Parathyroid adenoma (tissue), 2 donors: Measurements from ENCODE around the gene TSPOAP1.

Experiments
- H2AFZ ChIP-seq: fragments of 300-600 bp; sonication (generic); one replicate; pipeline ENCODE4 v1.7.0; 2017; ENCODE audit warnings: antibody characterized with exemption, mild to moderate bottlenecking
- H3K27ac ChIP-seq: fragments of 300-600 bp; sonication (generic); one replicate; pipeline ENCODE4 v1.7.0; 2017
- H3K27me3 ChIP-seq: fragments of 300-600 bp; sonication (generic); one replicate; pipeline ENCODE4 v1.7.0; 2017; ENCODE audit warnings: low read length; ENCODE audit not compliant: control insufficient read depth, insufficient read depth
- H3K36me3 ChIP-seq: fragments of 300-600 bp; sonication (generic); one replicate; pipeline ENCODE4 v1.7.0; 2017; ENCODE audit warnings: low read length; ENCODE audit not compliant: control insufficient read depth, insufficient read depth
- H3K4me1 ChIP-seq: fragments of 300-600 bp; sonication (generic); one replicate; pipeline ENCODE4 v1.7.0; 2017; ENCODE audit warnings: control low read depth
- H3K4me2 ChIP-seq: fragments of 300-600 bp; sonication (generic); one replicate; pipeline ENCODE4 v1.7.0; 2017; ENCODE audit warnings: low read length
- H3K4me3 ChIP-seq: fragments of 300-600 bp; sonication (generic); one replicate; pipeline ENCODE4 v1.7.0; 2017; ENCODE audit warnings: low read depth, low read length
- H3K79me2 ChIP-seq: fragments of 300-600 bp; sonication (generic); one replicate; pipeline ENCODE4 v1.7.0; 2017; ENCODE audit warnings: control low read depth
- H3K9ac ChIP-seq: fragments of 300-600 bp; sonication (generic); one replicate; pipeline ENCODE4 v1.7.0; 2017; ENCODE audit warnings: mild to moderate bottlenecking
- H3K9me3 ChIP-seq: fragments of 300-600 bp; sonication (generic); one replicate; pipeline ENCODE4 v1.7.0; 2017; ENCODE audit warnings: low read length; ENCODE audit not compliant: control insufficient read depth
- TF ChIP-seq, protein P1 (sequence below): fragments of 300-600 bp; sonication (generic); IDR thresholded peaks from one replicate; pipeline ENCODE4 v1.7.0; 2017; ENCODE audit warnings: antibody characterized with exemption, mild to moderate bottlenecking
- donor health status: primary hyperparathyroidism.

The TSPOAP1 gene

DNA sequence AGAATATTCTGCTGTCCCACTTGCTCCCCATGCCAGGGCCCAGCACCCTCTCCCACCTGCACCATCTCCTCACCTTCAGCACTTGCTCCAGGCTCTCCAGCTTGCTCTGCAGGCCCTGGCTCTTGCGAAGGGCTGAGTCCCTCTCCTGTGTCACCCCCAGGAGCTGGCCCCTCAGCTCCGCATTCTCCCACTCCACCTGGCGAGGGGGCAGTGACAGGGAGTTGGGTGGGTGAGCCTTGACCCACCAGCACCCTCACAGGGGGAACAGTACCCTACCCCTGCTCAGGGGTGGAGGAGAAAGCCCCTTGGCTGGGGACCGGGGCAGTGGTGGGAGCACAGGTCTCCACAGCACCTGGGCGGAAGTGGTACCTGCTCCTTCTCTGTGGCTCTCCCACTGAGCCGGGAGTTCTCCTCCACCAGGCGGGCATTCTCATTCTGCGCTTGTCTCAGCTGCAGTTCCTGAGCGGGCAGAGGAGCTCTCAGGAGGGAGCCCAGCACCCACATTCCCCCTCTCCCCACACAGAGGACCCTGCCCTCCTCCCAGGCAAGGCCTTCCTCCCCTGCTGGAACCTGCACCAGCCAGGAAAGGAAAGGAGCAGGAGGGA, 5.9 kb downstream of the TSPOAP1 start:
- no peaks in the 10 kb centered on the region for H3K9me3 ChIP-seq
- no peak overlapping the region for H3K27ac ChIP-seq
- no peaks in the 10 kb centered on the region for H3K36me3 ChIP-seq
- no peaks in the 10 kb centered on the region for H3K79me2 ChIP-seq
- H3K4me1 ChIP-seq = peaks cover 9% of the 10 kb centered on the region
- no peaks in the 10 kb centered on the region for H3K27me3 ChIP-seq
- H3K4me3 ChIP-seq = no peak overlapping the region
- H3K9ac ChIP-seq = no peak overlapping the region
- TF ChIP-seq, protein P1, sequence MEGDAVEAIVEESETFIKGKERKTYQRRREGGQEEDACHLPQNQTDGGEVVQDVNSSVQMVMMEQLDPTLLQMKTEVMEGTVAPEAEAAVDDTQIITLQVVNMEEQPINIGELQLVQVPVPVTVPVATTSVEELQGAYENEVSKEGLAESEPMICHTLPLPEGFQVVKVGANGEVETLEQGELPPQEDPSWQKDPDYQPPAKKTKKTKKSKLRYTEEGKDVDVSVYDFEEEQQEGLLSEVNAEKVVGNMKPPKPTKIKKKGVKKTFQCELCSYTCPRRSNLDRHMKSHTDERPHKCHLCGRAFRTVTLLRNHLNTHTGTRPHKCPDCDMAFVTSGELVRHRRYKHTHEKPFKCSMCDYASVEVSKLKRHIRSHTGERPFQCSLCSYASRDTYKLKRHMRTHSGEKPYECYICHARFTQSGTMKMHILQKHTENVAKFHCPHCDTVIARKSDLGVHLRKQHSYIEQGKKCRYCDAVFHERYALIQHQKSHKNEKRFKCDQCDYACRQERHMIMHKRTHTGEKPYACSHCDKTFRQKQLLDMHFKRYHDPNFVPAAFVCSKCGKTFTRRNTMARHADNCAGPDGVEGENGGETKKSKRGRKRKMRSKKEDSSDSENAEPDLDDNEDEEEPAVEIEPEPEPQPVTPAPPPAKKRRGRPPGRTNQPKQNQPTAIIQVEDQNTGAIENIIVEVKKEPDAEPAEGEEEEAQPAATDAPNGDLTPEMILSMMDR = no peak
- no peak overlapping the region for H3K4me2 ChIP-seq
- no peak overlapping the region for H2AFZ ChIP-seq

DNA sequence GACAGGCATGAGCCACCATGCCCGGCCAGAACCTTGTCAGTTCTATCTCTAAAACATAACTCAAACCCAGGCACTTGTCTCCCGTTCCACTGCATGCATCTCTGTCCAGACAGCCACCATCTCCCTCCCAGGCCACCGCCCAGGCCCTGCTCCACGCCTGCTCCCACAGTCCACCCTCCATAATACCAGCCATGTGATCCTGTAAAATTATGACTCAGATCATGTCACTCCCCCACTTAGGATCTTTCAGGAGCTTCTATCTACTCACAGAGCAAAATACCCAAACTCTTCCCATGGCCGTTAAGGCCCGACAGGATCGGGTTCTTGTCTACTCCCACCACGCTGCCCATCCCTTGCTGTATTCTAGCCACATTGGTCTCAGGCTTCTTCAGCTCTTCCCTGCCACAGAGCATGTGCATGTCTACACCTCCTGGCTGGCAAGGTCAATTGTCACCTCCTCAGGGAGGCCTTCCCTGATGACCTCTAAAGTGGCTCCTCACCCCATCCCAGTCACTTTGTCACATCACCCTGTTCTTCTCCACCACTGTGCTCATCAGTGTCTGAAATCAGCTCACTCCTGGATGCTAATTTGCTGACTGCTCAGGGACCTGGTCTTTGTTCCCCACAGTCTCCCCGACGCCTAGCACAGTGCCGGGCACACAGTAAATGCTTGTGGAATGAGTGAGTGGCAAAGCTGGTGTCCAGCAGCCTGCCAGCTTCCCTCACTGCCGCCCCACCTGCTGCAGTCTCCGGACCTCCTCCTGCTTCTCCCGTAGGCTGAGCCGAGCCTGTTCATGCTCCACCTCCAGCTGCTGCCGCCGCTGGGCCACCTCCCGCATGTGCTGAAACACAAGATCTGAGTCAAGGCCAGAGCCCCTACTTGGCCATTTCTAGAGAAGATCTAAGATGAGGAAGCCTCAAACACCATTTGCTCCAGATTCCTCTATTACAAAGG, 6.7 kb downstream of the TSPOAP1 start:
- H3K27me3 ChIP-seq = no peaks in the 10 kb centered on the region
- no peaks in the 10 kb centered on the region for H3K36me3 ChIP-seq
- peaks cover 9% of the 10 kb centered on the region for H3K4me1 ChIP-seq
- TF ChIP-seq, protein P1 = no peak
- no peak overlapping the region for H3K27ac ChIP-seq
- no peak overlapping the region for H3K4me2 ChIP-seq
- H3K4me3 ChIP-seq = no peak overlapping the region
- no peaks in the 10 kb centered on the region for H3K9me3 ChIP-seq
- no peaks in the 10 kb centered on the region for H3K79me2 ChIP-seq
- no peak overlapping the region for H3K9ac ChIP-seq
- H2AFZ ChIP-seq = no peak overlapping the region

DNA sequence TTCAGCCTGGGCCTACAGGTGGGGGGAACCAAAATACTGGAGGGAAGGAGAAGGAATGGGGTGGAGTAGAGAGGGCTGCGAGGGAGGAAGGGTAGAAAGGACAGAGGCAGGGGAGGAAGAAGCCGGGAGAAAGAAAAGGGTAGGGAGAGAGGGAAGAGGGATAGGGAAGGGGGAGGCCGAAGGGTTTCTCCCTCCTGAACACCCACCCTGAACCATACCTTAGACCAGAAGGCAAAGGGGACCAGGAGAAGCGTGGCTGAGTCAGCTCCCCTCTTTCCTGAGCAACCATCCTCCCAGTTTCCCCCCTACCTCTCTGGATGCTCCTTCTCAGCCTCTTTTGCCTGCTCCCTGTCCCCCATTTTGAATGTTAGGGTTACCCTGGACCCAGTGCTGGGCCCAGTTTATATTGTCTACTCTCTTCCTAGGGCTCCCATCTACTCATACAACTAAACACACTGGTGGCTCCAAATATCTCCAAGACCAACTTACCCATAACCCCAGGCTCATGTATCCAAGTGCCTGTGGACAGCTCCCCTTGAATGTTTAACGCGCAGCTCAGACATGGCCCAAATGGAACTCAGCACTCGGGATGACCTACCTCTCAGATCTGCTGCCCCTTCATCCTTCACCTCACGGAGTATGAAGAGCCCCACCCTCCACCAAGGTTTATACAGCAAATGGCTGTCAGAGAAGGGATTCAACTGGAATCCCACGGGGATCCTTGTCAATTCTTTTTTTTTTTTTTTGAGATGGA, 7.8 kb downstream of the TSPOAP1 start:
- Histone ChIP-seq H3K27ac (no peak overlapping the region), H3K9me3 (no peaks in the 10 kb centered on the region), H3K4me3 (no peak overlapping the region), H3K4me1 (peaks cover 9% of the 10 kb centered on the region), H3K9ac (no peak overlapping the region), H3K27me3 (no peaks in the 10 kb centered on the region), H3K36me3 (no peaks in the 10 kb centered on the region), H3K4me2 (no peak overlapping the region), H2AFZ (no peak overlapping the region), H3K79me2 (no peaks in the 10 kb centered on the region)
- TF ChIP-seq, protein P1 = no peak

DNA sequence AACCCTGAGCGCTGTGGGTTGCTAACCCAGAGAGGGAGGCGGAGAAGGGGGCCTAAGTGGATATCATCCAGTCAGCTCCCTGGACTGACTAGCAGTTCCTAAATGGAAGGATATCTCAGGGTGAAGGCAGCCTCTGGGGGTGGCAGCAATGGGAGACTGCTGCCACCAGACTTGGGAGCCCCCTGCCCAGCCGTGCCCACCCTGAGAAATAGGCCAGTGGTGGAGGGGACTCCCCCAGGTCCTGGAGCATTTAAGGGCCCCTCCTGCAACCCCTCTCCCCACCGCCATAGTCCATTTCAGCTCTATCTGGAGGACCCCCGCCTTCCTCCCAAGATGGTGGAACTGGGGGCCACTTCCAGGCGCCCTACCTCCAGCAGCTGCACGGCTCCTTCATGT, 8.4 kb downstream of the TSPOAP1 start:
- no peaks in the 10 kb centered on the region for H3K9me3 ChIP-seq
- no peak overlapping the region for H3K4me3 ChIP-seq
- H3K36me3 ChIP-seq = no peaks in the 10 kb centered on the region
- H3K27me3 ChIP-seq = no peaks in the 10 kb centered on the region
- no peak overlapping the region for H3K27ac ChIP-seq
- H3K9ac ChIP-seq = no peak overlapping the region
- TF ChIP-seq, protein P1 = no peak
- H3K79me2 ChIP-seq = no peaks in the 10 kb centered on the region
- H3K4me1 ChIP-seq = peaks cover 8% of the 10 kb centered on the region
- H2AFZ ChIP-seq = no peak overlapping the region
- H3K4me2 ChIP-seq = no peak overlapping the region
